Measurements from ENCODE around the gene SIAH3.
"Not testable (repeated sequence)": the region's sequence is repeated elsewhere in the genome, so short reads cannot be mapped to it uniquely, and the experiment has no call there.

SIAH3 gene, protein sequence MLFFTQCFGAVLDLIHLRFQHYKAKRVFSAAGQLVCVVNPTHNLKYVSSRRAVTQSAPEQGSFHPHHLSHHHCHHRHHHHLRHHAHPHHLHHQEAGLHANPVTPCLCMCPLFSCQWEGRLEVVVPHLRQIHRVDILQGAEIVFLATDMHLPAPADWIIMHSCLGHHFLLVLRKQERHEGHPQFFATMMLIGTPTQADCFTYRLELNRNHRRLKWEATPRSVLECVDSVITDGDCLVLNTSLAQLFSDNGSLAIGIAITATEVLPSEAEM

DNA sequence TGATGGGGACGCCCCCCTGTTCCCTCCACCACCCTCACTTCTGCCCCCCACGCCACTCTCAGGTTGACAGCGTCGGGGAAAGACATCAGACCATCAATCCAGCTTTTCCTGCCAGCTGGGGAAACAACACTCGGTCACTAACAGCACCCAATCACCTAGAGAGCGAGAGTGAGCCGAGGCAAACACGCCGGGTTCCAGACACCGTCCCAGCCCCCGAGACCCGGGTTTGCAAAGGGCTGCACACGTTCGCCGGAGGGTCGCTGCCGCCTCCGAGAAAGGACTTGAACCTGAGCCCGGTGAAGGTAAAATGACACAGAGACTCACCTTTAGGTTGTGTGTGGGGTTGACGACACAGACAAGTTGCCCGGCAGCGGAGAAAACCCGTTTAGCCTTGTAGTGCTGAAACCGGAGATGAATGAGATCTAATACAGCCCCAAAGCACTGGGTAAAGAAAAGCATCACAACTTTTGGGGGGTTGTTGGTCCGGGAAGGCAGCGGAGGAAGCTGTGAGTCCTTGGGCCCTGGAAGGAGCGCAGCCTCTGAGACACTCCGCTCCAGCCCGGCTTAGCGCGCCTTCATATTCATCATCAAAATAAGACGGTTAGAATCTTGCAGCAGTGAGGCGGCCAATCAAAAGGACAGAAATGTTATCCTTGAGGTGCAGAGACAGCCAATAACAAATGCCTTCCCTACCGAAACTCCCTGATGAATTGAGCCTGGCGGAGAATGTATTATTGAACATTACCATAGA lies at the start of gene SIAH3:
Gene SIAH3, minus strand, starts transcription at position 583 of the 751 bp plus-strand sequence. Its CDS starts 124 bp downstream, at position 459.
- DNase-seq (ENCODE audit: low read depth in 2 of 2): no peak

DNA sequence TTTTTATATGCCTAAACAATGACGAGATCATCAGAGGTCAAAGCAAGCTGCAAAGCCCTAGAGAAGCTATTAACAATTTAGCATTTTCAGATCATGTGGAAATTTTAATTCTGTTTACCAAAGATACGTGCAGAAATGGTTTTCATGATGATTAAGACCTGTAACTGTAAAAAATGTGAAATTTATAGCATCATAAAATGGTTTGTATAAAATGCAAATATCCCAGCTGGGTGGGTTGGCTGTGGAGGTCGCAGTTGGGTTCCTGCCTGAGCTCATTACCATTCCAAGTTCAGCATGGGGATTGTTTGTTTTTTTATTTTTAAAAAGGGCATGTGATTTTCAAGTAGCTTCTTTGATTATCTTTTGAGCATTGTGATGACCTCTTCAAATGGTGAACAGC lies 47.9 kb upstream of the SIAH3 start:
- no peak for DNase-seq (ENCODE audit: low read depth in 2 of 2)

DNA sequence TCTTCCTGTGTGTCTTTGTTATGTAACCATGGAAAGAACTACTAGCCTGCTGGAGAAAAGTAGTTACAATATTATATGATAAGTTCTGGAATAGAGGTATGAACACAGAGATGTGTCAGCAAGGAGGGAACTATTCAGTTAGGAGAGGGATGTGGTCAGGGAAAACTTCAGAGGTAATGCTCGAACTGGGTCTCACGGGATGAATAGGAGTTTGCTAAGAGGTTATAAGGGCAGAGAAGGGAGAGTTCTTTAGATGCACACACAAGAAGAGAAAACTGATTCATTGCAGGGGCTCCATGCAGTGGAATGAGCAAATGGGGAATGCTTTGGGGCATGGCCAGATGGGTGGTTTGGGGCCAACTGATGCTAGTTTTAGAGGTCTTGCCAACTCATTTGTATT lies 46.0 kb upstream of the SIAH3 start:
- DNase-seq (ENCODE audit: low read depth in 2 of 2): no peak

DNA sequence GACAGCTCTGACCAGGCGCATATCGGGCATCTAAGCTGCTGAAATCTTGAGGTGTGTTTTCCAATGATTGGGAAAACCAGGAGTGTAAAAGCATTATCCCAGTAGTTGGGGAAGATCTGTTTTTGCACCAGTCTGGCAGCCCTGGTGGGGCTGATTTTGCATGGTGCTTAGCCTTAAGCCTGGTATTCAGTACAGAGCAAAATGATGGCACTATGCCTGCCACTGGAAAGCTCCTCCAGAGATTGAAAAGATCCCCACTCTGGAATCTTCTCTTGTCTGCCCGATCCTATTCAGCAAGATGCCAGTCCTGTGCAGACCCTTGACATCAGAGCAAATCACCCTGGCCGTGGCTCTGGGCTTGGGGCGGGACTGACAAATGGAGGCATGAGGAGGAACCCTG lies 44.7 kb upstream of the SIAH3 start:
- no peak for DNase-seq (ENCODE audit: low read depth in 2 of 2)

DNA sequence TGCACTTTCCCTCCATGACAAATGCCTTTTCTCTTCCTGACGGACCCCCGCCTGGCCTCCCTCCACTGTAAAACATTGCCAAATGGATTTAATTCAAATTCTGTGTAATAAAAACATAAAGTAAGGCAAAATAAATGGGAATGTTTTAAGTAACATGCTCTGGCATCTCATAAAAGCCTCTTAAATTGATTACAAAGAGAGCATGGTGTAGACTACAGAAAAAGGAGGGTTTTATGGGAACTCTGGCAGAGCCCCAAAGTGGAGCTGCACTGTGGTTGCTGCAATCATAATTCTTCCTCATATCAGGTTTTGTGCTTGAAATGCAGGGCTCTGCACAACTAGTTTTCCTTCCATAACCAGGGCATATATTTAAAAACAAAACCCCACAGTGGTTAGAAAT lies 44.3 kb upstream of the SIAH3 start:
- DNase-seq (ENCODE audit: low read depth in 2 of 2): no peak

DNA sequence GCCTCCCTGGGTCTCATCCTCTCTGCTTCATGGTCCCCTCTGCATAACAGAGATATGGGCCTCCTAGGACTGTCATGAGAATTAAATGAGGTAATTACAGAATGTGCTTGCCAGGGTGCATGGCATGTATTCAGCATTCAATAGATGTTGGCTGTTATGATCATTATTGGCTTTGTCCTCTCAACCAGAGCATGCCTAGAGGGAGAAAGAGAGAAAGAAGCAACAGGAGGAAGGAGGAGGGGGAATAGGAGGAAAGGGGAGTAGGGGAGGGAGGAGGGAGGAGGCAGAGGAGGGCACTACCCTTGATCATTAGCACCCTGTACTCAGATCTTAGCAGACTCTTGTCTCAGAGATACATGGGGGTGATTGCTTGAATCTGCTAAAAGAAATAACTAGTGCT lies 41.0 kb upstream of the SIAH3 start:
- DNase-seq (ENCODE audit: low read depth in 2 of 2): no peak

DNA sequence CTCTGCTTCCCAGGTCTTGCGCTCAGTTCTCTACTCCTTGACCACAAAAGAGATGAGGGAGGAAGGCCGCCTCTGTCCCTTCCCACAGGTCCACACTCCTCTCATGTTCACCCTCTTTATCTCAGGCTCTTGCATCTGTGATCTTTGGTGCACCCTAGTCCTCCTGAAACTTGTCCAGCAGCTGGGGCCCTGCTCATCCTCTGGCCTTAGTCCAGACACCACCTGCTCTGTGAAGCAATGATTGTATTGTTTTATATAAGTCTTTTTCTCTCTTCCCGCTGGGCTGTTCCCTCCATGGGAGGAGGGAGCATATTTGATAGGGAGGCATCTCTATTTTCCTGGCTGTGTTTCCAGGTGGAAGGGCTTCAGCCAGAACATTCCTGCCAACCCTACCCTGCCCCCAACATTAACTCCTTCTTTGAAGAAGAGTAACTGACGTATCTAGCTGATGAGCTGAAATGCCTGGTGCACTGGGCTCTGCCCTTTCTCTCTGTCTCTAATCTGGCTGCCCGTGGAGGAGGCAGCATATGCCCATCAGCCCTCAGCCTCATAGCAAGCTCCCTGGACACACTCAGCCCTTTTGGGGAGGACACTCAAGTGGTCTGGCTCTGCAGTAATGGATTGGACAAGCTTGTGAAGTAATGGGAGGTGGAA lies 38.2 kb upstream of the SIAH3 start:
- no peak for DNase-seq (ENCODE audit: low read depth in 2 of 2)

DNA sequence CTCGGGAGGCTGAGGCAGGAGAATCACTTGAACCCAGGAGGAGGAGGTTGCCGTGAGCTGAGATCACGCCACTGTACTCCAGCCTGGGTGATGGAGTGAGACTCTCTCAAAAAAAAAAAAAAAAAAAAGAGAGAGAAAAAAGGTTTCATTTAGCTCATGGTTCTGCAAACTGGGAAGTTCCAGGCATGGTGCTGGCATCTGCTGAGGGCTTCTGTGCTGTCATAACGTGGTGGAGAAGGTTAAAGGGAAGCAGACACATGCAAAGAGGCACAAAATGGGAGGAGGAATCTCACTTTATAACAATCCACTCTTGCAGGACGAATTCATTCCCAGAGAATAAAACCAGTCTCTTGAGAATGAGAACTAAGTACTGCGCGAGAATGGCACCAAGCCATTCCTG lies 34.9 kb upstream of the SIAH3 start:
- no peak for DNase-seq (ENCODE audit: low read depth in 2 of 2)

DNA sequence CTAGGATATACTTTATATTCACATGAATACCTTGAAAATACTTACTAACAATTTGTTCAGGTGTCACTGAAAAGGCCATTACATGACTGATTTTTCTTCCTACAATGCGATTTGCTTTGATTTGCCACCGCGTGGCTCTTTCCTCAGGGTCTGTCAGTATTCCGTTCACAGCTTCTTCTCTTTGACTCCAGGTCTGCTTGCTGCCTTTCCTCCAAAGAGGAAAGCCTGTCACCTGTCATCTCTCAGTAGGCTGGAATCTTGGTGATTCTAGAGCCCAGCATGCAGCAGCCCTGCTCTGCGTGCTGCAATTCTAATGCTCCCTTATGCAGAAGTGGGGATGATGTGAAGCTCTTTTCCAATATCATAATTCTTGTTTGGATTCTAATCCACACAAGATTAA lies 33.6 kb upstream of the SIAH3 start:
- no peak for DNase-seq (ENCODE audit: low read depth in 2 of 2)

DNA sequence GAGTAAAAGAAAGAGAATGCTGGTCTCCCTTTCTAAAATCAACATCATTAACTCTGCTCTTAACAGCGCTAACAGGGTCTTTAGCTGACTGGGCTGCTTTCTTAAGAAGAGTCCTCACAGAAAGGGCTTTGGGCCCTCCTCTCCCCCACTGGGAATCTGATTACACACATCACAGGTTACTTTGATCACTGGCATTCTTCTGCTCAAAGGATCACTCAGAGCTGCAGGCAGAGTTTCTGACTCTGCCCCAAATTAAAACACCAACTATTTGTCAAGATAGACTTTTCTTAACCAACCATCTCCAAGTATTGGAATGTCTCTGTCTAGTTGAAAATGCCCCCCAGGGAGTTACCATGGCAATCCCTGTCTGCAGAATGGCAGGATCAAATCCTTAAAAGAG lies 31.1 kb upstream of the SIAH3 start:
- DNase-seq (ENCODE audit: low read depth in 2 of 2): no peak

DNA sequence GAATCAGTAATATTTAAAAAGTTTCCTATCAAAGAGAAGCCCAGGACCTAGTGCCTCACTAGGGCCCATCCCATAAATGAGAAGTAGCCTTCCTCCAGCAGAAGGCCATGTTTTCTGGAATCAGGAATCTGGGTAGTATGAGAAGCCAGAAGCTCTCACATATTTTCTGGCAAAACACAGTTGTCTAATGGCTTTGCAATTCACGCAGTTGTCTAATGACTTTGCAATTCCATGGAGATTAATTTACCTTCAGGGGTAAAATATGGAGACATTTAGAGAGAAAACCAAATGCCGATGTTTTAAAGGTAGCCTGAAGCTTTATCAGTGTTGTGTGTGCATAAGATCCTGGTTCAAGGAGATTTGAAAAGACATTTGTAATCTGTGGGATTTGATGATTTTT lies 29.8 kb upstream of the SIAH3 start:
- no peak for DNase-seq (ENCODE audit: low read depth in 2 of 2)

DNA sequence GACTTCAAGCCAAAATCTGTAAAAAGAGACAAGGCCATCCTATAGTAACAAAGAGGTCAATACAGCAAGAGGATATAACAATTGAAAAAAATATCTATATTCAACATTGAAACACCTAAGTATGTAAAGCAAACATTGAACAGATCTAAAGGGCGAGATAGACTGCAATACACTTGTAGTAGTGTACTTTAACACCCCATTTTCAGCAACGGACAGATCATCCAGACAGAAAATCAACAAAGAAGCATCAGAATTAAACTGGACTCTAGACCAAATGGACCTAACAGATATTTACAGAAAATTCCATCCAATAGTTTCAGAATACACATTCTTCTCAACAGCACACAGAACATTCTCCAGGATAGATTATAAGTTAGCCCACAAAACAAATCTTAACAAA lies 28.7 kb upstream of the SIAH3 start:
- DNase-seq (ENCODE audit: low read depth in 2 of 2): no peak

DNA sequence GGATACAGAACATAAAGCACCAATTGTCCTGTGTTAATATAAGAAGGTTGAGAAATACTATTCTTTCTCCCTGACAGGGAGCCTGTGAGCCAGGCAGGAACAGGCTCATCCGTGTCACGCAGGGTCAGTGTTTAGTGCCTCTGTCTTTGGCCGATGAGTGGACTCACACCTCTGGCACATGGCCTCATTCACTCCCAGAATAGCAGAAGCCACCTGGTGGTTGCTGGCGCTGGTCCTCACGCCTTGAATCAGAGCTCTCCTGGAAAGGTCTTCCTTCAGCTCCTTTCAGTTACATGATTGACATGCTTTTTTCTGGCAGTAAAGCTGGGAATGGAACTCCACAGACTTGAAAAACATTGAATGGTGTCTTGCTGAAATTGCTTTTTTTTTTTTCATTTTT lies 28.1 kb upstream of the SIAH3 start:
- DNase-seq (ENCODE audit: low read depth in 2 of 2): no peak

DNA sequence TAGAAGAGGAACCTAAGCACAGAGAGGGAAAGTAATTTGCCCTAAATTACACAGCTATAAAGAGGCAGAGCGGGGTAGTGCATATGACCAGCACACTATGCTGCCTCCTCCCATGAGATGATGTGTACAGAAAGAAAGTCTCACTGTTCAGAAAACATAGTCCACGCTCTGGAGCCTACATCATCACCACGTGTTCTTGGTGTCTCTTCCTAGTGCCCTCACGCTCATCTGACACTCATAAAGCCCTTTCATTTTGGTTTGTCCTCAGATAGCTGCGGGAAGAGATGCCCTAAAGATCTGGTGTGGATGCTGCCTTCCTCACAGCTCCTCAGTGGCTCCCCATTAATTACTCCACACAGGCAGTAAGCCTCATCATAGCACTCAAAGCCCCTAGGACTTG lies 27.4 kb upstream of the SIAH3 start:
- no peak for DNase-seq (ENCODE audit: low read depth in 2 of 2)

DNA sequence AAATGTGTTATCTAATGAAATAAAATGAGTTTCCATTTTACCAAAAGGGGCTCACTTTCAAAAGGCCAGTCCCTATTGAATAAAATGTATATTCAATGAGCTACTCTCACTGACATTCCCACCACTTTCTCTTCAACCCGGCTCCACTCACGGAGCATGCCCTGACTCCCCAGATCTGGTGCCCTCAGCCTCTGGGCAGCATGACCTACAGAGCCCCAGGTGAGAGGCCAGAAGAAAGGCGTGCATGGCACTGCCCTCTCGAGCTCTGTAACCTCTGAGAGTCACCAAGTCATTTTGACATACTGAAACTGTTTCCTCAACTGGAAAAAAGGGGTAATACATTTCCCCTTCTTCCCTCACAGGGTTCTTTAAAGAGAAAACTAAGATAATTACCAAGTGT lies 25.2 kb upstream of the SIAH3 start:
- no peak for DNase-seq (ENCODE audit: low read depth in 2 of 2)

DNA sequence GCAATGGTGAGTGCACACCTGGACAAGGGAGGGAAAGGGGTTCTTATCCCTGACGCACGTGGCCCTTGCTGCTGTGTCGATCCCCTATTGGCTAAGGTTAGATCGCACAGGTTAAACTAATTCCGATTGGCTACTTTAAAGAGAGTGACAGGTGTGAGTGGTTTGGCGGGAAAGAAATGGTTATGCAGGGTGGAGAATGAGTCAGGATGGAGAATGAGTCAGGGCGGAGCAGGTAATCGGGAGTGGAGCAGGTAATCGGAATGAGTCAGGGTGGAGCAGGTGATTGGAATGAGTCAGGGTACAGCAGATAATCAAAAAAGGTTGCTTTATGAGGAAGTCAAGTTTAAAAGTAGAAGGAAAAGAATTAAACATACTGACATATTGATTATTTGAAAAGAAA lies 24.4 kb upstream of the SIAH3 start:
- no peak for DNase-seq (ENCODE audit: low read depth in 2 of 2)

DNA sequence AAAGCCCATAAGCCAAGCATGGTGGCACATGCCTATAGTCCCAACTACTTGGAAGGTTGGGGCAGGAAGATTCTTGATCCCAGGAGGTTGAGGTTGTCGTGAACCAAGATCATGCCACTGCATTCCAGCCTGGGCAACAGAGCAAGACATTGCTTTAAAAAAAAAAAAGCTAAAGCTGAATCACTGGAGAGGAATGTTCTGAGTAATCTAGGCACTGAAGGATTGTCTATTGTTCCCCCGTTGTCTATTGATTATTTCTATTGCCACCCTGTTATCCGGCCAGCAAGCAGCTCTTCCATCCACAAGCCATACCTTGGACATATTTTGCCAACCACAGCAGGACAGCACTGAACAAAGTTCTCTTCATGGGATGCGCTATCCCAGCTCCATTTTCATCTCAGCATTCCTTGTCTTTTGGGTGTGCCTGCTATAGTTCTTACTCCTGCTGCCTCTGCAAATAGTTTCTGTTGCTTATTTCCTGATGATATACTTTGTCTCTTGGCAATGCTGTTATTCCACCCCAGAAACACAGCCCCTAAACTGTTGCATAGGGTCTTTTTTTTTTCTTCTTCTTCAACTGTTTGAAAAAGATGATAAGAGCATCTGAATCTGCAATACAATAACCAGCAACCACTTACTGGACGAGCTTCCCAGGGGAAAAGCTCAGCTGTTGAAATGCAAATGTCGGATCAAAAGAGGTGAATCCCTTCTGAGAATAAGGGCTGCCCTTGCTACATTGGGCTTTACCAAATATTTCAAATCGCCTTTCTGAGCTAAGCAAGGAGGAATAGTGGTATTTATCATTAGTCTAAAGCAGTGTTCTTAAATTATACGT lies 22.2 kb upstream of the SIAH3 start:
- no peak for DNase-seq (ENCODE audit: low read depth in 2 of 2)

DNA sequence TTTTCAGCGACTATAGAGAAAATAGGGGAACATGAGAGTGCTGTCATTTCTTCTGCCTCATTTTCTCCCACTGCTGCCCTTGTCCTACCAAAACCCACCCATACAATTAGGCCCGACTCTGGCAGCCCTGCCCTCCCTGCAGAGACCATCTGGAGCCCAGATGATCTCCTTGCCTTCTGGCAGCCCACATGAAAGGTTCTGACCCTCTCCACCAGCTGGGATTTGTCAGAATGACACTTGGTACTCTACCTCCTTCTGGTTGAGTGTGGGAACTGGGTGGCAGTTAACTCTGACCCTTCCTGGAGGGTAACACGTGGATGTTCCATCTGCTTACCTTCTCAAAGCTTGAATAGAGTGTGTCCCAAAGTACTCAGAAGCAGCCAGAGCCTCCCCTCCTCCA lies 21.0 kb upstream of the SIAH3 start:
- no peak for DNase-seq (ENCODE audit: low read depth in 2 of 2)

DNA sequence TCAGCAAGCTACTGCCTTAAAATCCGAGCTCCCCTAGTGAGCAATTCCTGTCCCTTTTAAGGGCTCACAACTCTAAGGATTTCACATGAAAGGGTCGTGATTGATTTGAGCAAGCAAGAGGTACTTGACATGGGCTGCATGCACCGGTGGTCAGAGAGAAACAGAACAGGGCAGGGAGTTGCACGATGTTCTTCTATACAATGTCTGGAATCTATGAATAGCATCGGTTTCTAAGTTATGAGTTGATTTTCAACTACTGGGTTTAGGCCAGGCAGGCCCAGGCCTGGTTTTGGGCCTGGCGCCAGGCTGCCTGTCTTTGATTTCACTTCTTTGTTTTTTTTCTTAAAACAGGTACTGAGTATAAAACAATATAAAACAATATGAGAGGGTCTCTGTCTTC lies 19.6 kb upstream of the SIAH3 start:
- not testable (repeated sequence) for DNase-seq (ENCODE audit: low read depth in 2 of 2)

DNA sequence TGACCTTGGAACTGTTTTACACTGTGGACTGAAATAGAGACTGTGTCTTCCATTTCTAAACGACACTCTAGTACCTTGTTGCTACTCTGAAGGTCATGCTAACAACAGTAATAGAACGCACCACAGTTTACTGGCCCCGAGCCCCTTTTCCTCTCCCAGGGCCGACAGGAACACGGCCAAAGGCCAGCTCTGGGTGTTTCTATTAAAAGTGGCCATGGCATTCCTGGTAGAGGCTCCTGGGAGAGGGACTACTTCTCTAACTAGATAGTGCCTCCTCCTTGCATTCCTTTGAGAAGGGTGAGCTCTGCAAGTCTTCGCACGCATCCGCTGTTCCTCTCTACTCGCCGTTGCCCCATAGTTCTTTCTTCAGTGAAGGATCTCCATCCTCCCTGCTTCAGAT lies 18.7 kb upstream of the SIAH3 start:
- DNase-seq (ENCODE audit: low read depth in 2 of 2): no peak

DNA sequence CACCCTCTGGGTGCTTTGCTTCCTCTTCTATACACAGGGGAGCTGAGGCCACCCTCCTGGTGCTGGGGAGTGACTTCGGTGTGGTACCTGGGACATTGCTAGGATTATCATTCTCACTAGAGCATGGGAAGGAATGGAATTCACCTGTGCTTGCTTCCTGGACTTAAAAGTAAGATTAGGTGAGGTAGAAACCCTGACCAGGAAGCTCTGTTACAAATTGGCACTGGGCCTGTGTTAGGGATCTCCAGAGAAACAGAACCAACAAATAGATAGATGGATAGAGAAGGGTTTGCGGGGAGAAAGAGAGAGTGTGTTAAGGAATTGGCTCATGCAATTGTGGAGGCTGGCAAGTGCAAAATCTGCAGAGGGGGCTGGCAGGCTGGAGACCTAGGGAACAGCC lies 13.9 kb upstream of the SIAH3 start:
- DNase-seq (ENCODE audit: low read depth in 2 of 2): no peak
